Osteoblast (primary cell): ENCODE data around the gene CSNK2A3. TPM values are rescaled to one million over a fixed set of nuclear protein-coding genes. Genes with fewer than 3 reads are reported as not detected.

Source experiments
- DNase-seq: peaks from one replicate; pipeline ENCODE4 v3.0.0; 2011; ENCODE audit warnings: low spot score, mixed read lengths; ENCODE audit not compliant: insufficient read length; ENCODE audit errors: missing footprints
- H2AFZ ChIP-seq: 2 replicates; pipeline ENCODE4 v1.6.0; 2011; ENCODE audit warnings: mild to moderate bottlenecking, low read length
- H3K27ac ChIP-seq: 2 replicates; pipeline ENCODE4 v1.5.1; 2011; ENCODE audit warnings: mild to moderate bottlenecking, low read depth, low read length, moderate library complexity
- H3K27me3 ChIP-seq: 2 replicates; pipeline ENCODE4 v1.6.0; 2012; ENCODE audit warnings: mild to moderate bottlenecking, control low read depth, inconsistent platforms, low read length, moderate library complexity; ENCODE audit not compliant: insufficient read depth
- H3K36me3 ChIP-seq: 2 replicates; pipeline ENCODE4 v1.5.1; 2011; ENCODE audit warnings: mild to moderate bottlenecking, low read length, control low read depth, moderate library complexity; ENCODE audit not compliant: insufficient read depth
- H3K4me1 ChIP-seq: 2 replicates; pipeline ENCODE4 v1.5.1; 2011; ENCODE audit warnings: mild to moderate bottlenecking, low read length, control low read depth, moderate library complexity; ENCODE audit not compliant: insufficient read depth
- H3K4me2 ChIP-seq: 2 replicates; pipeline ENCODE4 v1.6.0; 2011; ENCODE audit warnings: mild to moderate bottlenecking, low read length; ENCODE audit not compliant: insufficient read depth
- H3K4me3 ChIP-seq: fragments of 200-600 bp; sonication (generic); 3 replicates; pipeline ENCODE4 v1.5.1; 2012; ENCODE audit warnings: mild to moderate bottlenecking, low read length, inconsistent platforms; ENCODE audit not compliant: insufficient read depth
- H3K79me2 ChIP-seq: 2 replicates; pipeline ENCODE4 v1.6.0; 2012; ENCODE audit warnings: mild to moderate bottlenecking, low read length, control low read depth, inconsistent platforms; ENCODE audit not compliant: insufficient read depth
- H3K9me3 ChIP-seq: 2 replicates; pipeline ENCODE4 v1.5.1; 2011; ENCODE audit warnings: low read depth, low read length, control low read depth
- H4K20me1 ChIP-seq: 2 replicates; pipeline ENCODE4 v1.6.0; 2012; ENCODE audit warnings: mild to moderate bottlenecking, low read length, control low read depth; ENCODE audit not compliant: insufficient read depth
- total RNA-seq: library from RNA; depleted of rRNA; stranded (reverse); fragments of >200 nt; gene quantifications from 2 replicates; pipeline ENCODE4 v1.2.3, GENCODE V29; 2012
- TF ChIP-seq, protein P1 (sequence below): IDR thresholded peaks from 2 replicates; pipeline ENCODE4 v1.5.1; 2011; ENCODE audit warnings: mild to moderate bottlenecking, low read depth, low read length, moderate library complexity; ENCODE audit errors: extremely low read depth

The CSNK2A3 gene
- total RNA-seq, 1 donor: 2.2 TPM

DNA sequence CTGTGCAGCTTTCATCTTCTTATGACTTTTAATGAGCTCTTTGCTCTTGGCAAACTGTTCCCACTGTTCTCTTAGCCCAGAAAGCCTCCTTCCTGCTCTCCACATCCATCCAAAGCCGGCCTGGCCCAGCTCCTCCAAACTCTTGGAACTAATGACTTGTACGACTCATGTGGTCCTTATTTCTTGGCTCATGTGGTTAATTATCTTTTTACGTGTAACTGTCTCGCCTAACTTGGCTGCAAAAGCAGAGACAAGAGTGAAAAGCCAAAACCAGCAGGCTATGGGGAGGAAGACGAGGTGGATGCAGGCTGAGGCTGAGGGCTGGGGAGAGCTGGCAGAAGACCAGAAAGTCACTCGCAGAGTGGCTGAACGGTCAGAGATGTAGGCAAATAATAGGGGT is 5.5 kb downstream of the CSNK2A3 start:
- H3K4me1 ChIP-seq: peaks cover 17% of the 10 kb centered on the region
- DNase-seq: no peak
- TF ChIP-seq, protein P1, sequence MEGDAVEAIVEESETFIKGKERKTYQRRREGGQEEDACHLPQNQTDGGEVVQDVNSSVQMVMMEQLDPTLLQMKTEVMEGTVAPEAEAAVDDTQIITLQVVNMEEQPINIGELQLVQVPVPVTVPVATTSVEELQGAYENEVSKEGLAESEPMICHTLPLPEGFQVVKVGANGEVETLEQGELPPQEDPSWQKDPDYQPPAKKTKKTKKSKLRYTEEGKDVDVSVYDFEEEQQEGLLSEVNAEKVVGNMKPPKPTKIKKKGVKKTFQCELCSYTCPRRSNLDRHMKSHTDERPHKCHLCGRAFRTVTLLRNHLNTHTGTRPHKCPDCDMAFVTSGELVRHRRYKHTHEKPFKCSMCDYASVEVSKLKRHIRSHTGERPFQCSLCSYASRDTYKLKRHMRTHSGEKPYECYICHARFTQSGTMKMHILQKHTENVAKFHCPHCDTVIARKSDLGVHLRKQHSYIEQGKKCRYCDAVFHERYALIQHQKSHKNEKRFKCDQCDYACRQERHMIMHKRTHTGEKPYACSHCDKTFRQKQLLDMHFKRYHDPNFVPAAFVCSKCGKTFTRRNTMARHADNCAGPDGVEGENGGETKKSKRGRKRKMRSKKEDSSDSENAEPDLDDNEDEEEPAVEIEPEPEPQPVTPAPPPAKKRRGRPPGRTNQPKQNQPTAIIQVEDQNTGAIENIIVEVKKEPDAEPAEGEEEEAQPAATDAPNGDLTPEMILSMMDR: no peak
- H3K4me3 ChIP-seq: no peak overlapping the region
- H2AFZ ChIP-seq: no peak overlapping the region
- no peaks in the 10 kb centered on the region for H3K9me3 ChIP-seq
- H3K4me2 ChIP-seq: no peak overlapping the region
- no peak overlapping the region for H3K27ac ChIP-seq
- H3K79me2 ChIP-seq: no peaks in the 10 kb centered on the region
- H3K36me3 ChIP-seq: no peaks in the 10 kb centered on the region
- H4K20me1 ChIP-seq: peaks cover 6% of the 10 kb centered on the region
- H3K27me3 ChIP-seq: peaks cover 19% of the 10 kb centered on the region

DNA sequence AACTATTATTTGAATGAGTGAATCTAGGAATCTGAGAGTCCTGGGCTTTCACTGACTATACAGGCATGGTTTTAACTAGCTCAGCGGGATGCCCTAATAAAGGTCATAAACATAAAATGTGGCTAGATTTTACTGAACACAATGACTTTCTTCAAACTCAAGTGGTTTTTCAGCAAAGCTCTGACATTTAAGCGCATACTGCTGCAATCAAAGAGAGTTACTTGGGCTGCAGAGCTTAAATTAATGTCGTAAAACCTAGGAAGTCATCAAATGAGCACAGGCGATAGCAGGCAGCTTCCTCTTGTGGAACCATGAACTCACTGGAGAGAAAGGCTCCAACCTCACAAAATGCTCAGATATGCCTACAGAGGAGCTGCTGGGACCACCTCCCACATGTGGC is 6.7 kb downstream of the CSNK2A3 start:
- Histone ChIP-seq H3K27me3 (peaks cover 23% of the 10 kb centered on the region), H3K36me3 (no peaks in the 10 kb centered on the region), H3K9me3 (no peaks in the 10 kb centered on the region), H3K4me3 (no peak overlapping the region), H2AFZ (no peak overlapping the region), H3K4me1 (peaks cover 17% of the 10 kb centered on the region), H4K20me1 (peaks cover 5% of the 10 kb centered on the region), H3K27ac (no peak overlapping the region), H3K4me2 (no peak overlapping the region), H3K79me2 (no peaks in the 10 kb centered on the region)
- DNase-seq: no peak
- TF ChIP-seq, protein P1: no peak

DNA sequence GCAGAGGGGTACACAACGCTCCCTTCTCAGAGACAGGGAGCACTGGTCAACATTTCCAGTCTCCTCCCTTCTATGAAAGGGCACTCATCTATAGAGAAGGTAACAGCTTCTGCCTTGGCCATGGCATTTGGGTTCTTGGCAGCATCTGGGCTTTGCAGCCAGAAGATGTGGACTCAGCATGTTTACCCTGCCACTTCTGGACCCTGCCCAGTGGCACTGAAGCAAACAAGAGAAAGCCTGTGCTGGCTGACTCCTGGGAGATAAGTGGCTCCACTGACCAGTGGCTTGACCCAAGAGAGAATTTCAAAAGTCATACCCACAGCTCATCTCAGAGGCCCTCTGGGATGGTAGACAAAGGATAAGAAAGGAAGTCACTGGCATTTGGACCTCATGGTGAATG is 8.0 kb downstream of the CSNK2A3 start:
- H3K4me2 ChIP-seq: no peak overlapping the region
- H3K27me3 ChIP-seq: peaks cover 18% of the 10 kb centered on the region
- no peaks in the 10 kb centered on the region for H3K36me3 ChIP-seq
- H3K4me1 ChIP-seq: peaks cover 12% of the 10 kb centered on the region
- no peak overlapping the region for H2AFZ ChIP-seq
- no peak overlapping the region for H3K4me3 ChIP-seq
- H3K9me3 ChIP-seq: no peaks in the 10 kb centered on the region
- TF ChIP-seq, protein P1: no peak
- H4K20me1 ChIP-seq: no peaks in the 10 kb centered on the region
- no peak overlapping the region for H3K27ac ChIP-seq
- H3K79me2 ChIP-seq: no peaks in the 10 kb centered on the region
- DNase-seq: no peak

DNA sequence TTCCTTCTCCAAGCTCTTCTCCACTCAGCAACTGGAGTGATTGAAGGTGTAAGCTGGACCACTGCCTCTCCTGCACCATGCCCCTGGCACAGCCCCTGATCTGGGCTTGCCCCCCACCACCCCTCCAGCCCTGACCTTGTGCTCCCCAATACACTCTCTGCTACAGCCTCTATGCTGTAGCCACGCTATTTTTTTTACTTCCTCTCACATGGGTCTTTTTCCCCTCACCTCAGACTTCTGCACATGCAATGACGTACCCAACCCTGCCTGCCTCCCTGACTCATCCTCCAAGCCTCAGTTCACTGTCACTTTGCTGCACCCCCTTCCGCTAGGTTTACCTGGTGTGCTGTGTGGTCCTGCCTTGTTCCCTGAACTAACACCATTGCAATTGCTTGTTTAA is 9.0 kb downstream of the CSNK2A3 start:
- Histone ChIP-seq H3K4me1 (peaks cover 3% of the 10 kb centered on the region), H3K27me3 (peaks cover 18% of the 10 kb centered on the region), H3K27ac (no peak overlapping the region), H3K4me2 (no peak overlapping the region), H3K36me3 (no peaks in the 10 kb centered on the region), H3K9me3 (no peaks in the 10 kb centered on the region), H3K4me3 (no peak overlapping the region), H2AFZ (no peak overlapping the region), H4K20me1 (no peaks in the 10 kb centered on the region), H3K79me2 (no peaks in the 10 kb centered on the region)
- no peak for DNase-seq
- TF ChIP-seq, protein P1: no peak
